AG04450 (cell line): ENCODE results near the gene LCN9. TPM values are rescaled to one million over a fixed set of nuclear protein-coding genes. Genes with fewer than 3 reads are reported as not detected.

Experiments
- CTCF ChIA-PET: fragments of 300-600, 350-600 bp; formaldehyde crosslinking; extraction: SDS; loops from one replicate; lab custom pipeline; 2022; ENCODE audit warnings: antibody characterized with exemption, inconsistent platforms; lab: Charles Lee
- POLR2A ChIA-PET: fragments of 350-600 bp; formaldehyde crosslinking; extraction: SDS; loops from one replicate; lab custom pipeline; 2021; ENCODE audit warnings: antibody characterized with exemption, inconsistent platforms; lab: Yijun Ruan, JAX
- DNase-seq: peaks from one replicate; pipeline ENCODE4 v3.0.0-alpha.2; 2011; ENCODE audit warnings: low read depth, low spot score
- H3K27ac ChIP-seq: one replicate; pipeline ENCODE4 v1.5.1; 2012; ENCODE audit warnings: low read depth, low read length, control low read depth
- H3K27me3 ChIP-seq: one replicate; pipeline ENCODE4 v1.6.0; 2012; ENCODE audit warnings: low read length; ENCODE audit not compliant: control insufficient read depth, insufficient read depth
- H3K4me3 ChIP-seq: 2 replicates; pipeline ENCODE4 v1.5.1; 2011; ENCODE audit warnings: mild to moderate bottlenecking, low read depth, low read length, control low read depth
- H3K9me3 ChIP-seq: 2 replicates; pipeline ENCODE4 v1.5.1; 2012; ENCODE audit warnings: low read length; ENCODE audit not compliant: control insufficient read depth, insufficient read depth
- polyA plus RNA-seq: library from polyadenylated mRNA; depleted of rRNA; stranded (reverse); fragments of >200 nt; gene quantifications from 2 replicates; pipeline ENCODE4 v1.2.3, GENCODE V29; 2011
- TF ChIP-seq, protein P1 (sequence below): IDR thresholded peaks from 2 replicates; pipeline ENCODE4 v1.5.1; 2011; ENCODE audit warnings: low read depth, low read length, control low read depth, inconsistent platforms

The LCN9 gene
- polyA plus RNA-seq, 1 experiment, result not detected

GRCh38 chr9:135687216-135687615 lies 24.1 kb downstream of the LCN9 start:
- no peak for DNase-seq
- ChIA-PET CTCF (no interaction called here), POLR2A (no interaction called here)
- Histone ChIP-seq H3K27ac (no peak overlapping the region), H3K27me3 (peaks cover 4% of the 10 kb centered on the region), H3K9me3 (no peaks in the 10 kb centered on the region), H3K4me3 (no peak overlapping the region)
- TF ChIP-seq, protein P1, sequence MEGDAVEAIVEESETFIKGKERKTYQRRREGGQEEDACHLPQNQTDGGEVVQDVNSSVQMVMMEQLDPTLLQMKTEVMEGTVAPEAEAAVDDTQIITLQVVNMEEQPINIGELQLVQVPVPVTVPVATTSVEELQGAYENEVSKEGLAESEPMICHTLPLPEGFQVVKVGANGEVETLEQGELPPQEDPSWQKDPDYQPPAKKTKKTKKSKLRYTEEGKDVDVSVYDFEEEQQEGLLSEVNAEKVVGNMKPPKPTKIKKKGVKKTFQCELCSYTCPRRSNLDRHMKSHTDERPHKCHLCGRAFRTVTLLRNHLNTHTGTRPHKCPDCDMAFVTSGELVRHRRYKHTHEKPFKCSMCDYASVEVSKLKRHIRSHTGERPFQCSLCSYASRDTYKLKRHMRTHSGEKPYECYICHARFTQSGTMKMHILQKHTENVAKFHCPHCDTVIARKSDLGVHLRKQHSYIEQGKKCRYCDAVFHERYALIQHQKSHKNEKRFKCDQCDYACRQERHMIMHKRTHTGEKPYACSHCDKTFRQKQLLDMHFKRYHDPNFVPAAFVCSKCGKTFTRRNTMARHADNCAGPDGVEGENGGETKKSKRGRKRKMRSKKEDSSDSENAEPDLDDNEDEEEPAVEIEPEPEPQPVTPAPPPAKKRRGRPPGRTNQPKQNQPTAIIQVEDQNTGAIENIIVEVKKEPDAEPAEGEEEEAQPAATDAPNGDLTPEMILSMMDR, result no peak

DNA sequence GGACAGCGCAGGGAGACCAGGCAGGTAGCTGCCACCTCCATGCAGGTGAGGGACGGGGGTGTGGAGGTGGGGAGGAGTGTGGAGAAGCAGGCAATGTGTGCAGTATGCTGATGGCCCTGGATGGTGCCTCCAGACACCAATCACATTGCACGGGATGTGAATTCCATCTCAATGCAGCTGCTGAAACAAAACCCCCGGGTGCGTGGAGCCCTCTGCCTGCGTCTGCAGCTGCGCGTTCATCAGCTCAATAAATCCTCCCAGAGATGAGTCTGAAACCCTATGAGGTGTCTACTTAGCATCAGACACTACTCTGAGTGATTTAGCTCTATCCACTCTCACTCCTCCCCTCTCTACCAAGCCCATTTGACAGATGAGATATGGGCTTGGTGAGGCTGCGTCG lies 25.9 kb downstream of the LCN9 start:
- POLR2A ChIA-PET, result no interaction called here
- H3K27me3 ChIP-seq, result peaks cover 6% of the 10 kb centered on the region
- no peak overlapping the region for H3K4me3 ChIP-seq
- H3K9me3 ChIP-seq, result no peaks in the 10 kb centered on the region
- DNase-seq, result no peak
- TF ChIP-seq, protein P1, result no peak
- CTCF ChIA-PET, result no interaction called here
- H3K27ac ChIP-seq, result no peak overlapping the region

GRCh38 chr9:135690836-135691570 lies 27.9 kb downstream of the LCN9 start:
- Histone ChIP-seq H3K27me3 (peaks cover 3% of the 10 kb centered on the region), H3K9me3 (no peaks in the 10 kb centered on the region), H3K27ac (no peak overlapping the region), H3K4me3 (no peak overlapping the region)
- no peak for DNase-seq
- POLR2A ChIA-PET, result no interaction called here
- CTCF ChIA-PET, result no interaction called here
- TF ChIP-seq, protein P1, result no peak

- TF ChIP-seq, protein P1, result no peak
- no peak overlapping the region for H3K4me3 ChIP-seq
- DNase-seq, result no peak
- H3K27me3 ChIP-seq, result peaks cover 3% of the 10 kb centered on the region
- ChIA-PET CTCF (no interaction called here), POLR2A (no interaction called here)
- H3K9me3 ChIP-seq, result no peaks in the 10 kb centered on the region; the same call in 1 of the 2 replicates
- H3K27ac ChIP-seq, result no peak overlapping the region
These were observed 29.3 kb downstream of the LCN9 start for GRCh38 chr9:135692410-135692809.

DNA sequence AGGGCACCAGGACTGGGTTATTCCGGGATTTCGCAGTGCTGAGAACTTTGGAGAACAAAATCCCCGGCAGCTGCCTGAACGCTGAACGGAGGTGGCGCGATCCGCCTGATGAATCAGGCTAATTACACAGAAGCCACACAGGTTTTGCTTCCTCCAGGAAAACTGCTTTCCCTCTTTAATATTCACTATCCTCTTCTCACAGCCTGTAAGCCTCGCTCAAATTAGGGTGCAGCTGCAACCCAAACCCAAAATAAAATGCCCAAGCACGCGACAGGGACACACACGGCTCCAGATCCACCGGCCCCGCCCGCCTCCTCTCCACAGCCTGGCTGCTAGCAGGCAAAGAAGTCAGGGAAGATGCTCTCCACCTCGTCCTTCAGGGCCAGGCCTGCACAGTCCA lies 30.2 kb downstream of the LCN9 start:
- Histone ChIP-seq H3K4me3 (no peak overlapping the region), H3K27me3 (peaks cover 3% of the 10 kb centered on the region), H3K9me3 (no peaks in the 10 kb centered on the region; the same call in 1 of the 2 replicates), H3K27ac (no peak overlapping the region)
- DNase-seq, result no peak
- TF ChIP-seq, protein P1, result no peak
- ChIA-PET POLR2A (no interaction called here), CTCF (no interaction called here)
